Stimulated activated CD8-positive, alpha-beta memory T cell treated with anti-CD3 and anti-CD28 coated beads, Interleukin-4, amount 100 ng/mL, for 1 hour (primary cell): ENCODE data around the gene PRAMEF5.
"Not testable (repeated sequence)": the region's sequence is repeated elsewhere in the genome, so short reads cannot be mapped to it uniquely, and the experiment has no call there.

Source experiments
- DNase-seq, 2 donors: peaks; one replicate each; pipeline ENCODE4 v3.0.0-alpha.2; 2020; ENCODE audit warnings: low read depth in 2 of 2, low spot score in 1 of 2

PRAMEF5 gene

DNA sequence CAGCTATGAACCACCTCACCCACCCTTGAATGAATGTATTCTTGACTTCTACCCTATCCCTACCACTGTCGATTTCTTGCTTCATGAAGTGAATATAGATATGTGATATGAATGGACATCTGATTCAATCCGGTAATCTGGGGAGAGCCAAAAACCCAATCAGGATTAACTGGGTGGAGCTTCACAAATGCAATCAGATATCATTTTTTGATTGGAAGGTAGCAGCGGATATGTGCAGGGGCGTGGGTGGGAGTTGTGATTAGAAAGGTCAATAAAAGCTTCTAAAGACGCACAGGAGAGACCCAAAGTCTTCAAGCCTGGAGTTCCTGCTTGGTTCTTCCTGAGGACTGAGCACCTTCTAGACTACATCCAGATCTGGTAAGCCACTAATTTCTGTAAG lies at the start of gene PRAMEF5:
TSS of gene PRAMEF5 (plus strand) at position 301 of the 400 bp plus-strand sequence. CDS start 5,071 bp downstream, outside the sequence.
- DNase-seq: not testable (repeated sequence)

GRCh38 chr1:13208712-13209111 lies 45.3 kb upstream of the PRAMEF5 start:
- DNase-seq: not testable (repeated sequence)

DNA sequence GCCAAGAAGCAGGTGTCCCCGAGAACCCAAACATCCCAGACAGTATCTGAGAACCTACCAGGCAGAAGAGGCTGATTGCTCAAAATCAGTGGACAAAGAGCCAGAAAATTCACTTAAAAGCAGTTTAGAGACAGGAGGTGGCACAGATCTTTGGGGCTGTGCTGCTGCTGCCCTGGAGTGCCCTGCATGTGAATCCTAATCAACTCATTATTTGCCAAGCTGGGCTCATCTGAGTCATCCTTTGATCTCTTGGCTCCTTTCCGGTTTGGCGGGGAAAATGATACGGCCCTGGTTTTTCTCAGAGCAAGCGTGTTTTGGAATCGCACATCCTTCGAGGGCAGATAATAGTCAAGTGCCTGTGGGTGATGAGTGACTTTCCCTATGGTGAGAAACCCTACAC lies 37.4 kb upstream of the PRAMEF5 start:
- DNase-seq: not testable (repeated sequence)

DNA sequence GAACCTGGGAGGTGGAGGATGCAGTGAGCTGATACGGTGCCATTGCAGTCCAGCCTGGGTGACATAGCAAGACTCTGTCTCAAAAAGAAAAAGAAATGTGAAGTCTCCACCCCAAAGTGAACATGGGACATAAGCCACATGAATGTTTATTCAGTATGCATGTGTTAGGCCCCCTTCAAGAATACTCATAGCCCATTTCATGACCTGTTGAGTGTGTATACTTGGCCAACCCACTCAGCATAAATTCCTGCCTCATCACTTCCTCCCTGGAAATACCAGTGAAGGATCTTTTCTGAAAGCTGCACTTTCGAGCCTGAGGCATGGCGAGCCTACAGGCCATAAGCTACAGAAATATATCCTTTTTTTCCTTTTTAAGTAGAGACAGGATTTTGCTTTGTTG lies 34.8 kb upstream of the PRAMEF5 start:
- DNase-seq: not testable (repeated sequence)

- DNase-seq: not testable (repeated sequence)
Observed at GRCh38 chr1:13222788-13223187, 31.2 kb upstream of the PRAMEF5 start.

DNA sequence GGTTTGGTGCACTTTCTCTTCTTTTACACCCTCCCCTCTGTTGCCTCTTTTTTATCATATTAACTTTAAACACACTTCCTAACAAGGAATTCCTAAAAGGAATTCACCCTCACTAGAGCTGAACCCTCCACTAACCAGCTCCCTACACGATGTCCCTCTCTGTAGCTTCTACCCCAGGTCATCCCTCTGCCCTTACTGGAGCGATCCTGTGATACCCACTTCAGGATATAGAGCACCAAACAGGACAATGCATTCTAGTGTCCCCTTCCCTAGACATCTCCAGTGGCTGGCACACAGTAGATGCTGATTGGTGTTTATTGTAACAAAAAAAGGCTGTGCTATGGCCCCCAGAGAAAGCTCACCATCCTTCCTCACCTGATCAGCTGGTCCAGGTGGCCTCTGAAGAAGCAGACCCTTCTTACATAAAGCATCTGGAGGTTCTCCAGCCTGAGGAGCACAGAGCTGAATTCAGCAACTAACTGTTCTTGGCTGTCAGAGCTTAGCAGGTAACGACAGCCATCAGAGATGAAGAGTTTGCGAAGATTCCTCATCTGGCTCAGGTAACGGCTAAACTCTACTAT lies 29.4 kb upstream of the PRAMEF5 start:
- DNase-seq: no peak

GRCh38 chr1:13225675-13226204 lies 28.3 kb upstream of the PRAMEF5 start, which contains the start of gene PRAMEF18:
Gene PRAMEF18, minus strand, starts transcription at chr1:13226154. Its CDS starts 48 bp downstream, at chr1:13226106.
- not testable (repeated sequence) for DNase-seq

DNA sequence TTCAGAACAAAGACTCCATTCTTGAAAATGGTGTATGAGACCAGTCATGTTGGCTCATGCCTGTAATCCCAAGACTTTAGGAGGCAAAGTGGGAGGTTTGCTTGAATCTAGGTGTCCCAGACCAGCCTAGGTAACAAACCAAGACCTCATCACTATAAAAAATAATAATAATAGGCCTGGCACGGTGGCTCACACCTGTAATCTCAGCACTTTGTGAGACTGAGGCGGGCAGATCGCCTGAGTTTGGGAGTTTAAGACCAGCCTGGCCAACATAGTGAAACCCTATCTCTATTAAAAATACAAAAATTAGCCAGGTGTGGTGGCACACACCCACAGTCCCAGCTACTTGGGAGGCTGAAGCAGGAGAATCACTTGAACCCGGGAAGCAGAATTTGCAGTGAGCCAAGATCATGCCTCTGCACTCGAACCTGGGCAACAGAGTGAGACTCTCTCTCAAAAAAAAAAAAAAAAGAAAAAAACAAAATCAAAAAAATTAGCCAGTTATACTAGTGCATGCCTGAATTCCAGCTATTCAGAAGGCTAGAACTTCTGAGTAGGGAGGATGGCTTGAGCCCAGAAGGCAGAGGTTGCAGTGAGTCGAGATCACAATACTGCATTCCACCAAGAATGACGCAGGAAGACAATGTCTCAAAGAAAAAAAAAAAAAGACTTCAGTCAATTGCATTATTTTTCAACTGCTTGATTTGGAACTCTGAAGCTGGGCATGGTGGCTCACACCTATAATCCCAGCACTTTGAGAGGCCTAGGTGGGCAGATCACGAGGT lies 26.5 kb upstream of the PRAMEF5 start:
- not testable (repeated sequence) for DNase-seq

DNA sequence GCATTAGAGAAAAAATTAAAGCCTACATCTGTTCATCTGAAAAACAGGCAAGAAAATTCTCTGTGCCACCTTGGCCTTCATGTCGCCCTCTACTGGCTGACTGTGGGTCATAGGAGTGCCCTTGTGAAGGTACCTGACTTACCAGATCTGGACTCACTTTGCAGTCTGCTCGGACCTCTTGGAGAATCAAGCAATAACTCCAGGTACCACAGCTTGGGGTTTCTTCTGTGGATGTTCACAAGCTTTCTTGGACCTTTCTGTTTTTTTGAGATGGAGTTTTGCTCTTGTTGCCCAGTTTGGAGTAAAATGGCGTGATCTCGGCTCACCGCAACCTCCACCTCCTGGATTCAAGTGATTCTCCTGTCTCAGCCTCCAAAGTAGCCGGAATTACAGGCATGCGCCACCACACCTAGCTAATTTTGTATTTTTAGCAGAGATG lies 25.6 kb upstream of the PRAMEF5 start:
- peak in 1 of 2 donors; percentile 16 for DNase-seq

DNA sequence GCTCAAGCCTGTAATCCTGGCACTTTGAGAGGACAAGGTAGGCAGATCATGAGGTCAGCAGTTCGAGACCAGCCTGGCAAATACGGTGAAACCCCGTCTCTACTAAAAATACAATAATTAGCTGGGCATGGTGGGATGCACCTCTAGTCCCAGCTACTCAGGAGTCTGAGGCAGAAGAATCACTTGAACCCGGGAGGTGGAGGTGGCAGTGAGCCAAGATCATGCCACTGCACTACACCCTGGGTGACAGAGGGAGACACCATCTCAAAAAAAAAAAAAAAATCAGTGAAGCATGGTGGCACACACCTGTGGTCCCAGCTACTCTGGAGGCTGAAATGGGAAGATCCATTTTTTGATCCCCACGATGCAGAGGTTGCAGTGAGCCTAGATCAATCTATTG lies 23.9 kb upstream of the PRAMEF5 start:
- not testable (repeated sequence) for DNase-seq

GRCh38 chr1:13230601-13231000 lies 23.4 kb upstream of the PRAMEF5 start:
- DNase-seq: not testable (repeated sequence)

GRCh38 chr1:13231061-13231750 lies 22.8 kb upstream of the PRAMEF5 start:
- not testable (repeated sequence) for DNase-seq

DNA sequence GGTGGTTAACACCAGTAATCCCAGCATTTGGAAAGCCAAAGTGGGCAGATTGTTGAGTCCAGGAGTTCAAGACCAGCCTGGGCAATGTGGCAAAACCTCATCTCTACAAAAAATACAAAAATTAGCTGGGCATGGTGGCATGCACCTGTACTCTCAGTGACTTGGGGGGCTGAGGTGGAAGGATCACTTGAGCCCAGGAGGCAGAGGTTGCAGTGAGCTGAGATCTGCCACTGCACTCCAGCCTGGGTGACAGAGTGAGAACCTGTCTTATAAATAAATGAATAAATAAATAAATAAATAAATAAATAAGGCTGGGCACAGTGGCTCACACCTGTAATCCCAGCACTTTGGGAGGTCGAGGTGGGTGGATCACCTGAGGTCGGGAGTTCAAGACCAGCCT lies 21.9 kb upstream of the PRAMEF5 start:
- DNase-seq: not testable (repeated sequence)

DNA sequence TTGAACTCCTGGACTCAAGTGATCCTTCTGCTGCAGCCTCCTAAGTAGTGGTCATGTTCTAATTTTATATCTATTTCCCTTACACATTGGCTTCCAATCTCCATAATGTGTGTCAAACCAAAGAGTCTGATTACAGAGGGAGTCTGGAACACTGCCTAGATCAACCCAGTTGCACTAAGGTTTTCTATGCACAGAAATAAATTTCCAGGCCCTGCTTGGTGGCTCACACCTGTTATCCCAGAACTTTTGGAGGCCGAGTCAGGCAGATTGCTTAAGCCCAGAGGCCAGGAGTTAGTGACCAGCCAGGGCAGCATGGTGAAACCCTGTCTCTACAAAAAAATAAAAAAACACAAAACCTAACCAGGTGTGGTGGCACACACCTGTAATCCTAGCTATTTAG lies 19.9 kb upstream of the PRAMEF5 start:
- DNase-seq: not testable (repeated sequence)

GRCh38 chr1:13237572-13237971 lies 16.4 kb upstream of the PRAMEF5 start:
- DNase-seq: not testable (repeated sequence)

GRCh38 chr1:13239633-13240032 lies 14.4 kb upstream of the PRAMEF5 start:
- DNase-seq: not testable (repeated sequence)

GRCh38 chr1:13243536-13244263 lies 10.3 kb upstream of the PRAMEF5 start:
- DNase-seq: not testable (repeated sequence)

GRCh38 chr1:13245841-13246553 lies 8.0 kb upstream of the PRAMEF5 start:
- DNase-seq: not testable (repeated sequence)

DNA sequence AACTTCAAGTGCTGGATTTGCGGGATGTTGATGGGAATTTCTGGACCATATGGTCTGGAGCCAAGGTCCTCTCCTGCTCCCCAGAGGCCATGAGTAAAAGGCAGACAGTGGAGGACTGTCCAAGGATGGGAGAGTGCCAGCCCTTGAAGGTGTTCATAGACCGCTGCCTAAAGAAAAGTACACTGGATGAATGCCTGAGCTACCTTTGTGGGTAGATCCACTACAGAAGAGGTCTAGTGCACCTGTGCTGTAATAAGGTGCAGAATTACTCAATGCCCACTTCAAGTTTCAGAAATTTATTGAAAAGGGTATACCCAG lies 7.5 kb upstream of the PRAMEF5 start:
- DNase-seq: not testable (repeated sequence)

GRCh38 chr1:13247122-13247521 lies 6.9 kb upstream of the PRAMEF5 start:
- DNase-seq: not testable (repeated sequence)
